Naive thymus-derived CD4-positive, alpha-beta T cell (primary cell): ENCODE results near the gene PFKFB3. TPM values are rescaled to one million over a fixed set of nuclear protein-coding genes. Genes with fewer than 3 reads are reported as not detected.

Source experiments
- ATAC-seq: fragments of 150-1000 bp; cut with Tn5 transposase; 2 replicates; pipeline ENCODE4 v1.10.0; 2021; ENCODE audit warnings: mild to moderate bottlenecking, moderate library complexity
- CTCF ChIA-PET: fragments of 350-600 bp; sonication (Branson Sonifier 250); formaldehyde crosslinking; loops from one replicate; lab custom pipeline; 2021; ENCODE audit warnings: antibody characterized with exemption; lab: Charles Lee
- POLR2A ChIA-PET: fragments of 350-600 bp; sonication (Branson Sonifier 250); formaldehyde crosslinking; loops from one replicate; lab custom pipeline; 2021; ENCODE audit warnings: antibody characterized with exemption, inconsistent platforms; lab: Charles Lee
- DNase-seq, 9 donors: peaks; one replicate each; pipeline versions ENCODE4 v3.0.0 to v3.0.0-alpha.2; 2020 to 2022; ENCODE audit warnings: mixed read lengths in 1 of 9
- H3K27ac ChIP-seq: one replicate; pipeline ENCODE4 v1.7.0; 2013; ENCODE audit warnings: mild to moderate bottlenecking, low read depth, low read length, moderate library complexity
- H3K27me3 ChIP-seq, 2 donors: one replicate each; pipeline ENCODE4 v1.7.0; 2013; ENCODE audit warnings: low read length in 2 of 2, mild to moderate bottlenecking in 2 of 2, moderate library complexity in 2 of 2; ENCODE audit not compliant: control insufficient read depth in 2 of 2, insufficient read depth in 2 of 2
- H3K36me3 ChIP-seq, 3 experiments: 1 replicate in 2 of 3; 2 replicates in 1 of 3; pipeline ENCODE4 v1.7.0; 2013; ENCODE audit warnings: low read length in 3 of 3, mild to moderate bottlenecking in 3 of 3, moderate library complexity in 1 of 3; ENCODE audit not compliant: insufficient read depth in 3 of 3, control insufficient read depth in 2 of 3
- H3K4me1 ChIP-seq, 2 donors: one replicate each; pipeline ENCODE4 v1.7.0; 2013; ENCODE audit warnings: low read length in 2 of 2, mild to moderate bottlenecking in 2 of 2, moderate library complexity in 1 of 2; ENCODE audit not compliant: control insufficient read depth in 2 of 2, insufficient read depth in 2 of 2
- H3K4me3 ChIP-seq: 2 replicates; pipeline ENCODE4 v1.7.0; 2013; ENCODE audit warnings: mild to moderate bottlenecking, low read length
- H3K9me3 ChIP-seq, 3 experiments: 1 replicate in 2 of 3; 2 replicates in 1 of 3; pipeline ENCODE4 v1.7.0; 2013; ENCODE audit warnings: low read length in 3 of 3; ENCODE audit not compliant: control insufficient read depth in 2 of 3
- H3K27ac Mint-ChIP-seq, 9 donors: one replicate each; pipeline ENCODE4 v1.8.0; 2020 to 2022; ENCODE audit warnings: mixed read lengths in 9 of 9, mild to moderate bottlenecking in 8 of 9, moderate library complexity in 5 of 9, inconsistent platforms in 2 of 9
- H3K27me3 Mint-ChIP-seq, 5 donors: one replicate each; pipeline ENCODE4 v1.8.0; 2021 to 2022; ENCODE audit warnings: mixed read lengths in 5 of 5, mild to moderate bottlenecking in 1 of 5
- H3K36me3 Mint-ChIP-seq, 5 donors: one replicate each; pipeline ENCODE4 v1.8.0; 2020 to 2022; ENCODE audit warnings: mixed read lengths in 5 of 5, mild to moderate bottlenecking in 3 of 5, inconsistent platforms in 1 of 5
- H3K4me1 Mint-ChIP-seq, 7 donors: one replicate each; pipeline ENCODE4 v1.8.0; 2020 to 2022; ENCODE audit warnings: mixed read lengths in 7 of 7, mild to moderate bottlenecking in 3 of 7, inconsistent platforms in 1 of 7
- H3K4me3 Mint-ChIP-seq, 10 donors: one replicate each; pipeline ENCODE4 v1.8.0; 2020 to 2022; ENCODE audit warnings: mild to moderate bottlenecking in 10 of 10, mixed read lengths in 10 of 10, moderate library complexity in 6 of 10, inconsistent platforms in 2 of 10
- H3K9me3 Mint-ChIP-seq, 11 donors: one replicate each; pipeline ENCODE4 v1.8.0; 2020 to 2022; ENCODE audit warnings: mixed read lengths in 11 of 11, mild to moderate bottlenecking in 4 of 11, inconsistent platforms in 1 of 11, moderate library complexity in 1 of 11
- intact Hi-C, 2 donors: fragments of 100-400 bp; cut with micrococcal nuclease; formaldehyde crosslinking; loops; one replicate each; pipeline ENCODE4 v1.15.1; 2023
- polyA plus RNA-seq, 2 donors: library from polyadenylated mRNA; unstranded; fragments of 300-500 nt; fragmentation: Illumina TruSeq; gene quantifications; one replicate each; pipeline ENCODE4 v1.2.3, GENCODE V29; 2021
- total RNA-seq, 6 experiments: library from RNA in 5 of 6; stranded (reverse) in 5 of 6; gene quantifications; 1 replicate in 5 of 6; 2 replicates in 1 of 6; pipeline ENCODE4 v1.2.3 and lab custom pipeline; 2021 to 2026

PFKFB3 gene
- total and polyA plus RNA-seq, 7 experiments from 2014 or later: 2.3 to 129 (median 66.1) TPM

DNA sequence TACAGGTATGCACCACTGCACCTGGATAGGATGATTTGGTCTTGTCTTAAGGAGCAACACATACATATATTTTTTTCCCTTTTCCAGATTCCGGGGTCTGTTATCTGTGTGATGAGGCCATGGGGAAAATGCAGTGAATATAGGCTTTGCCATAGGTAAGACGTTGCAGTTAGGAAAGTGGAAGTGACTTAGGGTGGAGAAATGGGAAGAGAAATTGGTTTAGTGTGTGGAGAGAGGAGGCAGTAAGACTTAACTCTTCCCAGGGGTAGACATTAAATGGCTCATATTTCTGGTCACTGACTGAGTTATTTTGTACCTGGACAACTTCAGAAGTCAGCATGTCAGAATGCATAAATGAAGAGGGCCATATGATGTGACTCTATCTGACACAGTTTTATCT, 66.7 kb downstream of the PFKFB3 start:
- Mint-ChIP-seq H3K9me3 (peaks cover 0 to 3% (median 0%) of the 10 kb centered on the region in 11 donors), H3K27ac (peak overlapping the region in 6 of 9 donors; percentile 30 to 94 (median 76)), H3K4me1 (peaks cover 20 to 56% (median 24%) of the 10 kb centered on the region in 7 donors), H3K36me3 (peaks cover 0 to 18% (median 0%) of the 10 kb centered on the region in 5 donors), H3K4me3 (peak overlapping the region in 2 of 10 donors; percentile 27 to 72), H3K27me3 (no peaks in the 10 kb centered on the region)
- Histone ChIP-seq H3K27me3 (no peaks in the 10 kb centered on the region), H3K4me3 (no peak overlapping the region), H3K36me3 (no peaks in the 10 kb centered on the region), H3K4me1 (peaks cover 7 to 30% of the 10 kb centered on the region in 2 donors), H3K27ac (no peak overlapping the region), H3K9me3 (no peaks in the 10 kb centered on the region)
- DNase-seq (no peak), ATAC-seq (no peak)
- CTCF ChIA-PET: no interaction called here
- intact Hi-C loops: no loop called here
- POLR2A ChIA-PET: interaction anchor here (1.7 kb wide), 1 partner anchor 79 kb away, joined by 3 read pairs; no protein-coding TSS in a partner anchor

DNA sequence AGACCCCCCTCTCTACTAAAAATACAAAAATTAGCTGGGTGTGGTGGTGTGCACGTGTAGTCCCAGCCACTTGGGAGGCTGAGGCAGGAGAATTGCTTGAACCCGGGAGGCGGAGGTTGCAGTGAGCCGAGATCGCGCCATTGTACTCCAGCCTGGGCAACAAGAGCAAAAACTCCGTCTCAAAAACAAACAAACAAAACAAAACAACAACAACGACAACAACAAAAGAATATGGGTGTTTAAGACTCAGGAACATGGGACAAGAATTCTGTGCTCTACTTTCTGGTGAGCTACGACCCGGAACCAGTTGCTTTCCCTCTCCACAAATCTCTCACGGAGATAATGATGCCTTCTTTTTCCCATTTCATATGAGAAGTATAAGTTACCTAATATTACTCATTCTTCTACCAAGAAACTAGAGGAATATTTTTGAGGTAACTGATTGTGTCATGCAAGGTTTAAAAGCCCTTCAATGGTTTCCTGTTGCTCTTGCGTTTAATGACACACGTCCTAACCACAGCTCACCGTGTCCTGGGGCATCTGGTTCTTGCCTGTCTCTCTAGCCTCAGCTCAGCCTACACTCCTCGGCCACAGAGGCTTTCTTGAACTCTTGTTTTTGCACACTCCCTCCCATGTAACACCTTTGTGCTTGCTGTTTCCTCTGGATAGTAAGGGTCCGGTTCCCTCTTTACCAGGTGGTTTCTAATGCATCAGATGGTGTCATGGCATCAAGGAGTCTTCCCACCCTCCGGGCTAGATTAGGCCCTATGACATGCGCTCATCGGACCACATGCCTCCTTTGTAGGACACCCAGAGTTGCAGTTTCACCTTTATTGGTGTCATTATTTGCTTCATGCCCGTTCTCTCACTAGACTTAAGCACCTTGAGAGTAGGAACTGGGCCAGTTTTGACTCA, 67.5 kb downstream of the PFKFB3 start:
- CTCF ChIA-PET: no interaction called here
- peaks cover 0 to 3% (median 0%) of the 10 kb centered on the region in 11 donors for H3K9me3 Mint-ChIP-seq
- no peaks in the 10 kb centered on the region for H3K27me3 ChIP-seq
- H3K4me1 ChIP-seq: peaks cover 7 to 30% of the 10 kb centered on the region in 2 donors
- H3K27ac Mint-ChIP-seq: peak overlapping the region; percentile 38 to 94 (median 85)
- peaks cover 23 to 63% (median 28%) of the 10 kb centered on the region in 7 donors for H3K4me1 Mint-ChIP-seq
- H3K27me3 Mint-ChIP-seq: no peaks in the 10 kb centered on the region
- ATAC-seq (peak; percentile 73), DNase-seq (peak in 8 of 9 donors; percentile 33 to 69 (median 52))
- no peak overlapping the region for H3K27ac ChIP-seq
- H3K36me3 Mint-ChIP-seq: peaks cover 0 to 19% (median 0%) of the 10 kb centered on the region in 5 donors
- no peaks in the 10 kb centered on the region for H3K36me3 ChIP-seq
- POLR2A ChIA-PET: interaction anchor here (1.7 kb wide), 1 partner anchor 78 kb away, joined by 3 read pairs; no protein-coding TSS in a partner anchor
- H3K4me3 Mint-ChIP-seq: peak overlapping the region in 5 of 10 donors; percentile 8 to 72 (median 31)
- no peak overlapping the region for H3K4me3 ChIP-seq
- no peaks in the 10 kb centered on the region for H3K9me3 ChIP-seq
- intact Hi-C loops: loop anchor here (1.0 to 5.0 kb wide), 5 partner anchors 21 to 78 kb away; partner anchors contain the start of gene PFKFB3 (in 1 of the 2)

DNA sequence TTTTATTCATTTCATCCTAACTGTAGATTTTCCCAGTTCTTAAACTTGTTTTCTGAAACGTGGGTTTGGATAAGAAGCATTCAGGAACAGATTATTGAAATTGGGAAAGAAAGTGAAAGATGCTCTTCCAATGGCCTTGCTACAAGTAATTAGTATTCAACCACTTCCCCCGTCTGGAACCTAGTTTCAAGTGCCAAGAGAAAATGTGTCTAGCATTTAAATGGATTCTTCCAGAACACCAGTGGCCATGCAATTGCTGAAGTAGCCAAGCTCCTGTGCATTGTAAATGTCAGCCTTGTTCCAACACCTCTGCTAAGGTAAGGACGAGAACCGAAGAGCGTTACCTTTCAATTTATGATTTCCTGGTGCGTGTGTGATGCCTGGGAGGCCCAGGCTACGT, 68.2 kb downstream of the PFKFB3 start:
- H3K36me3 ChIP-seq: no peaks in the 10 kb centered on the region
- POLR2A ChIA-PET: interaction anchor here (1.7 kb wide), 1 partner anchor 77 kb away, joined by 3 read pairs; no protein-coding TSS in a partner anchor
- intact Hi-C loops: loop anchor here (1.0 to 5.0 kb wide), 5 partner anchors 20 to 77 kb away; partner anchors contain the start of gene PFKFB3 (in 1 of the 2)
- Mint-ChIP-seq H3K27ac (peak overlapping the region in 8 of 9 donors; percentile 70 to 94 (median 86)), H3K36me3 (peaks cover 0 to 23% (median 0%) of the 10 kb centered on the region in 5 donors), H3K4me1 (peaks cover 27 to 71% (median 31%) of the 10 kb centered on the region in 7 donors), H3K27me3 (no peaks in the 10 kb centered on the region), H3K9me3 (peaks cover 0 to 3% (median 0%) of the 10 kb centered on the region in 11 donors), H3K4me3 (peak overlapping the region in 3 of 10 donors; percentile 11 to 72 (median 31))
- ATAC-seq (no peak), DNase-seq (no peak)
- H3K9me3 ChIP-seq: no peaks in the 10 kb centered on the region
- H3K27ac ChIP-seq: no peak overlapping the region
- CTCF ChIA-PET: no interaction called here
- H3K4me1 ChIP-seq: peaks cover 7 to 36% of the 10 kb centered on the region in 2 donors
- H3K27me3 ChIP-seq: no peaks in the 10 kb centered on the region
- no peak overlapping the region for H3K4me3 ChIP-seq

DNA sequence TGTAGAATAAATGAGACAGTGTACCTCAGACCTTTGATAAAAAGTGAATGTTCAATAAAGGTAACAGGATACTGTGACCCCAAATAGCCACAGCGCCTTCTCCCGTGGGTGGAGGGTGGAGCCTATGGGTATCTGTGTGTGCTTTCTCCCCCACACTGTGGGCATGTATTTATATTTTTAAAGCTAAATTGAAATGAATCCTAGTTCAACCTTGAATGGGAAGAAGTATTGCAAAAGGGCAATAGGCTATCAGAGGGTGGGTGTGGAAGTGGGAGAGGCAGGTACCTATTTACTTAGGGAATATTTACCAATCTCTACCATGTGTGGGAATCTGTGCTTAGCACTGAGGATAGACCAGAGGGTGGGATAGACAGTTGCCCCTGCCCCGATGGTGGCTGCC, 68.9 kb downstream of the PFKFB3 start:
- no peak for DNase-seq
- peaks cover 0 to 3% (median 0%) of the 10 kb centered on the region in 11 donors for H3K9me3 Mint-ChIP-seq

DNA sequence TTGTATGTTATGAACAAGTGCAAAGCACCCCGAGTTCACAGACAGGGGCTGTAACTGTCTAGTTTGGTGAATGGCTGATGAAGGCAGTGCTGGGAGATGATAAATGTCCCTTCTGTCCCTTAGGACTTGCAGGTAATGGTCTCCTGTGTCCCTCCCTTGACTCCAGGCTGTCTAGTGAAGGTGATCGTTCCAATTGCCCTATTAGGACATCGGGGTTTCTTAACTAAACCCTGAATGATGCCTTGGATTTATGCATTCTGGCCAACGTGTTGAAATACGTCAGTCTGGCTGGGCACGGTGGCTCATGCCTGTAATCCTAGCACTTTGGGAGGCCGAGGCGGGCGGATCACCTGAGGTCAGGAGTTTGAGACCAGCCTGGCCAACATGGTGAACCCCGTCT, 69.4 kb downstream of the PFKFB3 start:
- POLR2A ChIA-PET: interaction anchor here (0.5 kb wide), 1 partner anchor 9 kb away, joined by 4 read pairs; no protein-coding TSS in a partner anchor
- intact Hi-C loops: loop anchor here in 1 of 2 donors (5.0 kb wide), 1 partner anchor 70 kb away; the partner anchor contains the start of gene PFKFB3
- H3K4me3 Mint-ChIP-seq: peak overlapping the region in 1 of 10 donors; percentile 16
- no peak for ATAC-seq
- H3K9me3 ChIP-seq: no peaks in the 10 kb centered on the region
- H3K4me3 ChIP-seq: no peak overlapping the region
- peaks cover 27 to 71% (median 31%) of the 10 kb centered on the region in 7 donors for H3K4me1 Mint-ChIP-seq
- H3K27me3 Mint-ChIP-seq: no peaks in the 10 kb centered on the region
- peak overlapping the region in 6 of 9 donors; percentile 32 to 94 (median 74) for H3K27ac Mint-ChIP-seq
- H3K9me3 Mint-ChIP-seq: peaks cover 0 to 3% (median 0%) of the 10 kb centered on the region in 11 donors
- no peaks in the 10 kb centered on the region for H3K27me3 ChIP-seq
- no peak for DNase-seq
- peaks cover 0 to 26% (median 0%) of the 10 kb centered on the region in 5 donors for H3K36me3 Mint-ChIP-seq
- no peak overlapping the region for H3K27ac ChIP-seq
- CTCF ChIA-PET: no interaction called here
- H3K36me3 ChIP-seq: no peaks in the 10 kb centered on the region
- H3K4me1 ChIP-seq: peaks cover 7 to 38% of the 10 kb centered on the region in 2 donors

More for the DNA sequence above, 68.9 kb downstream of the PFKFB3 start:
- peaks cover 25 to 71% (median 31%) of the 10 kb centered on the region in 7 donors for H3K4me1 Mint-ChIP-seq
- H3K4me3 Mint-ChIP-seq: peak overlapping the region in 1 of 10 donors; percentile 16
- ATAC-seq: no peak
- no peak overlapping the region for H3K4me3 ChIP-seq
- ChIA-PET CTCF (no interaction called here), POLR2A (interaction anchor here (0.5 kb wide), 1 partner anchor 9 kb away, joined by 4 read pairs; no protein-coding TSS in a partner anchor)
- peaks cover 0 to 23% (median 0%) of the 10 kb centered on the region in 5 donors for H3K36me3 Mint-ChIP-seq
- H3K9me3 ChIP-seq: no peaks in the 10 kb centered on the region
- H3K27me3 Mint-ChIP-seq: no peaks in the 10 kb centered on the region
- intact Hi-C loops: loop anchor here (2.0 to 5.0 kb wide), 3 partner anchors 33 to 71 kb away; partner anchors contain the start of gene PFKFB3 (in 1 of the 2)
- peaks cover 7 to 38% of the 10 kb centered on the region in 2 donors for H3K4me1 ChIP-seq
- no peaks in the 10 kb centered on the region for H3K36me3 ChIP-seq
- no peaks in the 10 kb centered on the region for H3K27me3 ChIP-seq
- H3K27ac Mint-ChIP-seq: peak overlapping the region in 7 of 9 donors; percentile 56 to 94 (median 82)
- no peak overlapping the region for H3K27ac ChIP-seq

DNA sequence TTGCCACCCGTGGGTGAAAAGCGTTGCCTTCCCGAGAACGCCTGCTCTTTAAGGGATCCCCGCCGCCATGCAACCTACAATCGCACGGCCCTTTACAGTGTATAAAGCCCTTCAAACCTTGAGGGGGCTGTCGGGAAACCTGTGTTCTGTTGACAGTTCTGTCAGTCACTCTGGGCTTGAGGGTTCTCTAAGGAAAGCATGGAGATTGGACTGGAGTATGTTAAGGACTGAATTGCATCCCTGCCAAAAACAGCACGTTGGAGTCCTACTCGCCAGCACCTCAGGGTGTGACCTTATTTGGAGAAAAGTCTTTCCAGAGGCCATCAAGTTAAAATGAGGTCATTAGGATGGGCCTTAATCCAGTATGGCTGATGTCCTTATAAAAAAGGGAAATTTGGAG, 70.6 kb downstream of the PFKFB3 start:
- intact Hi-C loops: loop anchor here in 1 of 2 donors (5.0 kb wide), 1 partner anchor 71 kb away; the partner anchor contains the start of gene PFKFB3
- no peak overlapping the region for H3K4me3 ChIP-seq
- peaks cover 7 to 38% of the 10 kb centered on the region in 2 donors for H3K4me1 ChIP-seq
- Mint-ChIP-seq H3K4me1 (peaks cover 27 to 67% (median 31%) of the 10 kb centered on the region in 7 donors), H3K27me3 (no peaks in the 10 kb centered on the region), H3K9me3 (peaks cover 0 to 6% (median 0%) of the 10 kb centered on the region in 11 donors), H3K4me3 (no peak overlapping the region), H3K27ac (peak overlapping the region in 5 of 9 donors; percentile 23 to 66 (median 46)), H3K36me3 (peaks cover 0 to 26% (median 0%) of the 10 kb centered on the region in 5 donors)
- H3K9me3 ChIP-seq: no peaks in the 10 kb centered on the region
- ChIA-PET CTCF (interaction anchor here (0.7 kb wide), 1 partner anchor 33 kb away, joined by 3 read pairs; no protein-coding TSS in a partner anchor), POLR2A (interaction anchor here (0.7 kb wide), 1 partner anchor 90 kb away, joined by 3 read pairs; no protein-coding TSS in a partner anchor)
- DNase-seq (no peak), ATAC-seq (no peak)
- no peak overlapping the region for H3K27ac ChIP-seq
- H3K36me3 ChIP-seq: no peaks in the 10 kb centered on the region
- no peaks in the 10 kb centered on the region for H3K27me3 ChIP-seq
